Cardiac muscle cell (in vitro differentiated cells and primary cell): ENCODE results near the gene SAMD14. TPM values are rescaled to one million over a fixed set of nuclear protein-coding genes. Genes with fewer than 3 reads are reported as not detected.

Experiments used
- DNase-seq, 2 donors: peaks; one replicate each; pipeline versions ENCODE4 v3.0.0 to v3.0.0-alpha.2; 2010 to 2017; ENCODE audit warnings: low read depth in 1 of 2, low spot score in 1 of 2
- H3K27ac ChIP-seq: fragments of 200-600 bp; sonication (generic); 2 replicates; pipeline ENCODE4 v1.5.1; 2016
- H3K27me3 ChIP-seq: fragments of 200-600 bp; sonication (generic); 2 replicates; pipeline ENCODE4 v1.6.0; 2016; ENCODE audit warnings: control low read depth
- H3K36me3 ChIP-seq: fragments of 200-600 bp; sonication (generic); 2 replicates; pipeline ENCODE4 v1.5.1; 2016; ENCODE audit warnings: control low read depth
- H3K4me1 ChIP-seq: fragments of 200-600 bp; sonication (generic); 2 replicates; pipeline ENCODE4 v1.8.1; 2017; ENCODE audit warnings: low read depth, mild to moderate bottlenecking, mixed run types
- H3K4me3 ChIP-seq: fragments of 200-600 bp; sonication (generic); 2 replicates; pipeline ENCODE4 v1.5.1; 2016; ENCODE audit warnings: mild to moderate bottlenecking
- H3K9me3 ChIP-seq: fragments of 200-600 bp; sonication (generic); 2 replicates; pipeline ENCODE4 v1.5.1; 2017; ENCODE audit warnings: low read depth, mild to moderate bottlenecking, control low read depth
- polyA plus RNA-seq: library from polyadenylated mRNA; unstranded; fragments of >200 nt; fragmentation: Nextera tagmentation; extraction: Ambion mirVana; gene quantifications from 2 replicates; pipeline ENCODE4 v1.2.1, GENCODE V29; 2016
- total RNA-seq: library from RNA; depleted of rRNA; stranded (reverse); fragments of >200 nt; gene quantifications from 2 replicates; pipeline ENCODE4 v1.2.3, GENCODE V29; 2016
- TF ChIP-seq, protein P1 (sequence below): IDR thresholded peaks from 2 replicates; pipeline ENCODE4 v1.5.1; 2012; ENCODE audit warnings: low read depth, mild to moderate bottlenecking, low read length

The SAMD14 gene
- total and polyA plus RNA-seq, 2 experiments from 2014 or later = 2.5 to 2.8 TPM

DNA sequence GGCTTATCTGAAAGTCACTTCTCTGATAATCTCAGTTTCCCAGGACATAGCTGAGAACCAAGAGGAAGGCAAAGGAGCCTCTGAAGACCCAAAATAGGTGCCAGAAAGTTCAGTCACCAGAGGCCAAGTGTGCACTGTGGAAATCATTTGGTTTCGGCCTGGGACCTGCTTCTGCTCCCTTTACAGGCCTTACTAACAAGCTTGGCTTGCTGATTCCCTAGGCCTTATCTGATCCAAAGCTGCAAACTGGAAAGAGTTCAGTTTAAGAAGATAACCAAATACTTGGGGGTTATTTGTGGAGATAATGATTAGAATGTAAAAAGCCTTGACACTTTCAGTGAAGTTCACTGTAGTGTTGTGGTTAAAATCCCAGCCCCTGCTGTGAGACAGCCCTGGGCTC lies 57.0 kb downstream of the SAMD14 start:
- no peak overlapping the region for H3K4me3 ChIP-seq
- no peaks in the 10 kb centered on the region for H3K27me3 ChIP-seq
- no peaks in the 10 kb centered on the region for H3K9me3 ChIP-seq
- TF ChIP-seq, protein P1, sequence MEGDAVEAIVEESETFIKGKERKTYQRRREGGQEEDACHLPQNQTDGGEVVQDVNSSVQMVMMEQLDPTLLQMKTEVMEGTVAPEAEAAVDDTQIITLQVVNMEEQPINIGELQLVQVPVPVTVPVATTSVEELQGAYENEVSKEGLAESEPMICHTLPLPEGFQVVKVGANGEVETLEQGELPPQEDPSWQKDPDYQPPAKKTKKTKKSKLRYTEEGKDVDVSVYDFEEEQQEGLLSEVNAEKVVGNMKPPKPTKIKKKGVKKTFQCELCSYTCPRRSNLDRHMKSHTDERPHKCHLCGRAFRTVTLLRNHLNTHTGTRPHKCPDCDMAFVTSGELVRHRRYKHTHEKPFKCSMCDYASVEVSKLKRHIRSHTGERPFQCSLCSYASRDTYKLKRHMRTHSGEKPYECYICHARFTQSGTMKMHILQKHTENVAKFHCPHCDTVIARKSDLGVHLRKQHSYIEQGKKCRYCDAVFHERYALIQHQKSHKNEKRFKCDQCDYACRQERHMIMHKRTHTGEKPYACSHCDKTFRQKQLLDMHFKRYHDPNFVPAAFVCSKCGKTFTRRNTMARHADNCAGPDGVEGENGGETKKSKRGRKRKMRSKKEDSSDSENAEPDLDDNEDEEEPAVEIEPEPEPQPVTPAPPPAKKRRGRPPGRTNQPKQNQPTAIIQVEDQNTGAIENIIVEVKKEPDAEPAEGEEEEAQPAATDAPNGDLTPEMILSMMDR = no peak
- H3K27ac ChIP-seq = peak overlapping the region; percentile 71
- DNase-seq = peak in 1 of 2 donors; percentile 46
- peaks cover 6% of the 10 kb centered on the region for H3K4me1 ChIP-seq
- peaks cover 7% of the 10 kb centered on the region for H3K36me3 ChIP-seq

DNA sequence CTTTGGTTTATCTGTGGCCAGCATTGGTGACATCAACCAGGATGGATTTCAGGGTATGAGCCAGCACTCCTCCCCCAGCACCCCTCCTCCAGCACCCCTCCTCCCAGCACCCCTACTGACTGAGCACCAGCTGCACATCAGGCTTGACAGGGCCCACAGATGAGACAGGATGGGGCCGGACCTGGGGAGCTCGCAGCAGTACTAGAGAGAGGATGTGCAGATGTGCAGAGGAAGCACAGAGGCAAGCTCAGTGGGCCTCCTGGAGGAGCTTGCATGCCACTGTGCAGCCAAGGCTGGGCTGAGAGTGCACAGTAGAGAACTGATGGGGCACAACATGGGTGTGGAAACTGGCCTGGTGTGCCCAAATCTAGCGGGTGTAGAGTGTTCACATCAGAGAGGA lies 57.8 kb downstream of the SAMD14 start:
- TF ChIP-seq, protein P1 = no peak
- no peaks in the 10 kb centered on the region for H3K9me3 ChIP-seq
- peaks cover 7% of the 10 kb centered on the region for H3K36me3 ChIP-seq
- no peaks in the 10 kb centered on the region for H3K27me3 ChIP-seq
- DNase-seq = no peak
- no peak overlapping the region for H3K4me3 ChIP-seq
- H3K4me1 ChIP-seq = peaks cover 6% of the 10 kb centered on the region
- H3K27ac ChIP-seq = no peak overlapping the region

DNA sequence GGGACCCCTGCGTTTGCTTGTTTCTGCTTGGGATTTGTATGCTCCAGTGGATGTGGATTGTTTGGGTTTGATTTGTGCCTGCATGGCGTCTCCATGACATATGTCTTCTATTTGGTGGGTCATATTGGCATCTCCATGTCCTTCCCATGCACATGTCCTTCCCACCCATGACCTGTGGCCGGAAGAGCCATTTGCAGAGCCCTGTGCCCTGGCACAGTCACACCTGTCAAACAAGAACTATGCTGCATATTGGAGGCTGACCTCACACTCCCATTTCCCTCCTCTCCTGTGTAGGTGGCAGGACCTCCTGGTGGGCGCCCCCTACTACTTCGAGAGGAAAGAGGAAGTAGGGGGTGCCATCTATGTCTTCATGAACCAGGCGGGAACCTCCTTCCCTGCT lies 58.3 kb downstream of the SAMD14 start:
- H3K4me1 ChIP-seq = peaks cover 6% of the 10 kb centered on the region
- peaks cover 7% of the 10 kb centered on the region for H3K36me3 ChIP-seq
- DNase-seq = no peak
- H3K27ac ChIP-seq = no peak overlapping the region
- TF ChIP-seq, protein P1 = no peak
- no peaks in the 10 kb centered on the region for H3K27me3 ChIP-seq
- no peak overlapping the region for H3K4me3 ChIP-seq
- H3K9me3 ChIP-seq = no peaks in the 10 kb centered on the region

DNA sequence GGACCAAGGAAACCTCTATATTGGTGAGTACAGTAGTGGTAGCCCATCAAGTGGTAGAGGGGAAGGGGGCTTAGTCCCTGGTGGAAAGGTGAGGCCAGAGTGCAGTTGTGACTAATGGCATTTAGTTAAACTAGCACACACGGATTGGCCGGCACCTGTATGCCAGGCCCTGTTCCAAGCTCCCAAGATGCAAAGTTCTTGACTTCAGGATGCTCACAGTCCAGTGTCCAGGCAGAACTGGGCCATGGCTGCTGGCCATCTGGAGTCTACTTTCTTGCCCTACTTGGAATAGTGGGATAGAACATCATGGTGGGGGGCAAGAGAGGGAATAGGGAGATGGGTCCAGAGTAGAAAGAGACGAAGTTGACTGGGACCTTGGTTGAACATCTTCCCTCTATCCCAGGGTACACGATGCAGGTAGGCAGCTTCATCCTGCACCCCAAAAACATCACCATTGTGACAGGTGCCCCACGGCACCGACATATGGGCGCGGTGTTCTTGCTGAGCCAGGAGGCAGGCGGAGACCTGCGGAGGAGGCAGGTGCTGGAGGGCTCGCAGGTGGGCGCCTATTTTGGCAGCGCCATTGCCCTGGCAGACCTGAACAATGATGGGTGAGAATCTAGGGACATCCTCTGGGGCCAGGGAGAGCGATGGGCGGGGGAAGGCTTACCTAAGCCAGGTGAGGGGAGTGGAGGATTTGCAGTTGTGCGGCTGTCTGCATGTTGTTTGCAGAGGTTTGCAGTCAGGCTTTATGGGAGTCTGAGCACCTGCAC lies 58.9 kb downstream of the SAMD14 start:
- no peaks in the 10 kb centered on the region for H3K27me3 ChIP-seq
- no peaks in the 10 kb centered on the region for H3K9me3 ChIP-seq
- TF ChIP-seq, protein P1 = no peak
- H3K4me1 ChIP-seq = peaks cover 6% of the 10 kb centered on the region
- no peak overlapping the region for H3K4me3 ChIP-seq
- H3K27ac ChIP-seq = no peak overlapping the region
- peaks cover 7% of the 10 kb centered on the region for H3K36me3 ChIP-seq
- DNase-seq = no peak

DNA sequence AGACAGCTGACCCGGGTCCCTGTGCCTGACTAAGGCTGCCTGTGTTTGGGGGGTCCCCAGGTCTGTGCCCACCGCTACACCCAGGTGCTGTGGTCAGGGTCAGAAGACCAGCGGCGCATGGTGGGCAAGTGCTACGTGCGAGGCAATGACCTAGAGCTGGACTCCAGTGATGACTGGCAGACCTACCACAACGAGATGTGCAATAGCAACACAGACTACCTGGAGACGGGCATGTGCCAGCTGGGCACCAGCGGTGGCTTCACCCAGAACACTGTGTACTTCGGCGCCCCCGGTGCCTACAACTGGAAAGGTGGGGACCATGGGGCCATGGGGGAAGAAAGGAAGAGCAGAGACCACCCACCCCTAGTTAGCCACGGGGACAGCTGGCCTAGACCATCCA lies 62.0 kb downstream of the SAMD14 start:
- TF ChIP-seq, protein P1 = no peak
- no peaks in the 10 kb centered on the region for H3K27me3 ChIP-seq
- no peak for DNase-seq
- H3K36me3 ChIP-seq = peaks cover 7% of the 10 kb centered on the region
- no peak overlapping the region for H3K4me3 ChIP-seq
- H3K4me1 ChIP-seq = peaks cover 19% of the 10 kb centered on the region
- no peaks in the 10 kb centered on the region for H3K9me3 ChIP-seq
- H3K27ac ChIP-seq = no peak overlapping the region
